Non-pigmented ciliary epithelial cell (primary cell): ENCODE measurements around the gene LRRC7.
"Not testable (repeated sequence)": the region's sequence is repeated elsewhere in the genome, so short reads cannot be mapped to it uniquely, and the experiment has no call there.

Experiments
- DNase-seq: peaks from one replicate; pipeline ENCODE4 v3.0.0-alpha.2; 2010; ENCODE audit warnings: low read depth

Gene LRRC7

GRCh38 chr1:69697340-69697739 lies 129.6 kb downstream of the LRRC7 start:
- DNase-seq, result no peak

GRCh38 chr1:69700770-69701169 lies 133.0 kb downstream of the LRRC7 start:
- DNase-seq, result no peak

GRCh38 chr1:69702085-69702484 lies 134.4 kb downstream of the LRRC7 start:
- no peak for DNase-seq

GRCh38 chr1:69706473-69706872 lies 138.8 kb downstream of the LRRC7 start:
- no peak for DNase-seq

GRCh38 chr1:69707103-69707502 lies 139.4 kb downstream of the LRRC7 start:
- no peak for DNase-seq

GRCh38 chr1:69710484-69711189 lies 142.9 kb downstream of the LRRC7 start:
- DNase-seq, result peak; percentile 3

GRCh38 chr1:69711190-69711930 lies 143.6 kb downstream of the LRRC7 start:
- DNase-seq, result no peak

GRCh38 chr1:69717834-69718233 lies 150.1 kb downstream of the LRRC7 start:
- DNase-seq, result not testable (repeated sequence)

- DNase-seq, result no peak
Measured at GRCh38 chr1:69728206-69728605, 160.5 kb downstream of the LRRC7 start.

- no peak for DNase-seq
Measured at GRCh38 chr1:69733061-69733460, 165.3 kb downstream of the LRRC7 start.

- DNase-seq, result peak; percentile 47
Measured at GRCh38 chr1:69737527-69738185, 169.9 kb downstream of the LRRC7 start.

- no peak for DNase-seq
Measured at GRCh38 chr1:69738458-69739250, 170.9 kb downstream of the LRRC7 start.

GRCh38 chr1:69739251-69739605 lies 171.5 kb downstream of the LRRC7 start:
- DNase-seq, result no peak

- DNase-seq, result no peak
Measured at GRCh38 chr1:69743146-69743545, 175.4 kb downstream of the LRRC7 start.

GRCh38 chr1:69744381-69744780 lies 176.7 kb downstream of the LRRC7 start:
- DNase-seq, result no peak

- no peak for DNase-seq
Measured at GRCh38 chr1:69747207-69747606, 179.5 kb downstream of the LRRC7 start.

- DNase-seq, result no peak
Measured at GRCh38 chr1:69750638-69751037, 182.9 kb downstream of the LRRC7 start.

GRCh38 chr1:69752831-69753230 lies 185.1 kb downstream of the LRRC7 start:
- DNase-seq, result no peak

GRCh38 chr1:69754521-69754920 lies 186.8 kb downstream of the LRRC7 start:
- DNase-seq, result no peak

- no peak for DNase-seq
Measured at GRCh38 chr1:69755647-69756046, 187.9 kb downstream of the LRRC7 start.

GRCh38 chr1:69765951-69766350 lies 198.2 kb downstream of the LRRC7 start:
- DNase-seq, result no peak

GRCh38 chr1:69766431-69767180 lies 198.9 kb downstream of the LRRC7 start:
- no peak for DNase-seq
